HuH-7 (cell line): ENCODE data around the gene CLEC2D.
"Not testable (repeated sequence)": the region's sequence is repeated elsewhere in the genome, so short reads cannot be mapped to it uniquely, and the experiment has no call there.

Experiments used
- DNase-seq: peaks from one replicate; pipeline ENCODE4 v3.0.0; 2011; ENCODE audit warnings: low spot score

Gene CLEC2D

DNA sequence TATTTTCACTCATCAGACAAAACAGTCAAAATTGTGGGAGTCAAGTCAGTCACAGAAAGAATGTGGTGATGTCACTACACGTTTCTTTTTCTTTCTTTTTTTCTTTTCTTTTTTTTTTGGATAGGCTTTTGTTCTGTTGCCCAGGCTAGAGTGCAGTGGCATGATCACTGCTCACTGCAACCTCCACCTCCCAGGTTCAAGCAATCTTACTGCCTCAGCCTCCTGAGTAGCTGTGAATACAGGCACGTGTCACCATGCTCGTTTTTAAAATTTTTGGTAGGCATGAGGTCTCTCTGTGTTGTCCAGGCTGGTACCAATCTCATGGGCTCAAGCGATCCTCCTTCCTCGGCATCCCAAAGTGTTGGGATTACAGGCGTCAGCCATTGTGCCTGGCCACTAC lies 61.1 kb downstream of the CLEC2D start:
- no peak for DNase-seq

DNA sequence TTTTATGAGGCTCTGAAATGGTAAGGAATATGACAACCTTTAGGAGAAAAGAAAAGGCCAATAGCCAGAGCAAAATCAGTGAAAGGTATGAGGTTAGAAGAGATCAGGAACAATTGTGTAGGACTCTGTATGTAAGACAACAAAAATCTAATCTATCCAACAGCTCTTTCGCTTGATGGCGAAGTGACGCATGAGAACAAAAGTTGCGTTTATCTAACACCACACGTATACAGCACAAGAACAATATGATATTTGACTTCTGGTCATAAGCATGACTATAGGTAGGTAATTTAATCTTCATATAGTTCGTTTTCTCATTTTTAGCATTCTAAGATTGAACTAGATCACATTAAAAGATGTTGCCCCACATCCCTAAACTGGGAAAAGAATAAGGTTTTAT lies 61.9 kb downstream of the CLEC2D start:
- no peak for DNase-seq

DNA sequence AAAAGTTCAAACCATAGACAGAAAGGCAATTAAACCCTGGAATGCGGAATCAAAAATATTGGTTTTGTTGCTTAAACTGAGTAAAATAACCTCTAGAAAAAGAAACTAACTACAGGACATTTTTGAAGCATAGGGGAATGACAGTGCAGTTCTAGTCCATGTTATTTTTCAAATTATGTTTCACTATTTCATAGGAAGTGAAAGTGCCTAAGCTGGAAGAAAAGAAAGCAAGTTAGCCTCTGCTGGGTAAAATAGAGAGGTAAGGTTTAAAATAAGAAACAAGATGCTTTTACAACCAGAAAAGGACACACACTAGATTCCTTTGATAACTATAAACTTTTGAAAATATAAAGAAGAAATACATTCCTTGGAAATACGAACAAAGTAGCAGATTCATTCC lies 62.3 kb downstream of the CLEC2D start:
- no peak for DNase-seq

DNA sequence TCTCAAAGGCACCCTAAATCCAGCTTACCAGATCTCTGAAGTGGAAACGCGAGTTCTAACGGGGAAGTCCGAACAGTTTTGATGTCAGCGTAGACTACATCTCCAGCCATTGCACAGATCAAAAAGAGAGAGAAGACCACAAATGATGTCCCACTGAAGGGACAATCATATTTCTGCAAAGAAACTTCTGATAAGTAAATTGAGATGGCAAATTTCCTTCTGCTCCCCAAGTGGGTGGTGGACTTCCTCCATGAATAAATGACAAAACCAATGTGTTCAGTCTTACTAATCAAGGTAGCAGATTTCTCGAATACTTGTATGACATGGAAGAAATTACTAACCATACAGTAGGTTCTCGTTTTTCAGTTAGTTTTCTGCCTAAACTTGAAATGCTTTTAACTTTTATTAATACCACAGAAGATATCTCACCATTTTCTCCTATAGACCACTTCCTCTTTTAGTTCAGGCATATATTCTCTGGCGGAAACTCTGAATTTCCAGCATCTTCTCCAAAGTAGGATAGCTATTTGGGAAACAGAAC lies 63.5 kb downstream of the CLEC2D start, which contains the start of gene CLECL1:
TSS of gene CLECL1 (minus strand) at position 177 of the 541 bp plus-strand sequence.
- DNase-seq, result no peak

DNA sequence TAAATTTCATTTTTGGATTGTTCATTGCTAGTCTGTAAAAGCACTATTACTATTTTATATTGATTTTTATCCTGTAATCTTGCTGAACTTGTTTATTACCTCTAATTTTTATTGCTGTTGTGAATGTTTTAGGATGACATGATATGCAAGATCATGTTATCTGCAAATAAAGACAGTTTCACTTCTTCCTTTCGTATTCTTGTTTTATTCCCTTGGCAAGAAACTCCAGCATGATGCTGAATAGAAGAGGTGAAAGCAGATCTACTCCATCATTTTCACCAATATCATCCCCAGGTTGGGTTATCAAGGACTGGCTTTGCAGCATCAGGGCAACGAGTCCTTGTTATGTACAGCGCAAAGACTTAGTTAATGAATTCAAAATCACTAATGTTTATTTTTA lies 66.1 kb downstream of the CLEC2D start:
- DNase-seq, result no peak

DNA sequence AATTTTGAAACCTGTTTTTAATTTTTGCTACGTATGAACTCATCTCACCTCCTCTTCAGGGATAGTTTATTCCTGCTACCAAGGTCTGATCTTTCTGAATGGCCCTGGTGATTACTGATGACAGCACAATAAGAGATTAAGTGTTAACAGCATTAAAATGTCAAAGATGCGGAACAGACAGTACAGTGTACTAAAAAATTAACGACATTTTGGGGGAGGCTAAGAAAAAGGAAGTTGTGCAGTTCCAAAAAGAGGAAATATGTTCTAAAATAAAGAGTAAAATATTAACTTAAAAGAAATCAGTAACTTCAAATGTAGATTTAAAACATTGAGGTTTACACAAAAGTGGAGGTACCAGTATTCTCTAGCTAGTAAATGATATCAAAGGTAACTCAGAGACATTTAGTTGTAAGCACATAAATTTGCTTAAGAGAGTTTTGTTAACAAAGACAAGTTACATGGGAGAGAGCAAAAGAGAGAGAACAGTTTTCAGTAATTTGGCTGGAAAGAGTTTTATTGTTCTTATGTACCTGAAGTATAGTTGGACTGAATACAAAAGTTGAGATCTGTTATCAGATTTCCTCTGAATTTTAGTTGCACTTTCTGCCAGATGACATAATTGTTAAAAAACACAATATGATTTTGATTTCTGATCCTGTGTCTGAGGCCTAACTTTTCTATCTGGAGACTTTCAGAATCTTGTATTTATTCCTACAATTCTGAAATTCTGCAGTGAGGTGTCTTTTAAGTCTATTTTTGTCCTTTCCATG lies 67.6 kb downstream of the CLEC2D start:
- no peak for DNase-seq

DNA sequence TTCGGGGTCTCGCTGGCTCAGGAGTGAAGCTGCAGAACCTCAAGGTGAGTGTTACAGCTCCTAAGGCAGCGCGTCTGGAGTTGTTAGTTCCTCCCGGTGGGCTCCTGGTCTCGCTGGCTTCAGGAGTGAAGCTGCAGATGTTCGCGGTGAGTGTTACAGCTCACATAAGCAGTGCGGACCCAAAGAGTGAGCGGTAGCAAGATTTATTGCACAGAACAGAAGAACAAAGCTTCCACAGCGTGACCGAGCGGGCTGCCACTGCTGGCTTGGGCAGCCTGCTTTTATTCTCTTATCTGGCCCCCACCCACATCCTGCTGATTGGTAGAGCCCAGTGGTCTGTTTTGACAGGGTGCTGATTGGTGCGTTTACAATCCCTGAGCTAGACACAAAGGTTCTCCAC lies 69.4 kb downstream of the CLEC2D start:
- DNase-seq, result not testable (repeated sequence)

DNA sequence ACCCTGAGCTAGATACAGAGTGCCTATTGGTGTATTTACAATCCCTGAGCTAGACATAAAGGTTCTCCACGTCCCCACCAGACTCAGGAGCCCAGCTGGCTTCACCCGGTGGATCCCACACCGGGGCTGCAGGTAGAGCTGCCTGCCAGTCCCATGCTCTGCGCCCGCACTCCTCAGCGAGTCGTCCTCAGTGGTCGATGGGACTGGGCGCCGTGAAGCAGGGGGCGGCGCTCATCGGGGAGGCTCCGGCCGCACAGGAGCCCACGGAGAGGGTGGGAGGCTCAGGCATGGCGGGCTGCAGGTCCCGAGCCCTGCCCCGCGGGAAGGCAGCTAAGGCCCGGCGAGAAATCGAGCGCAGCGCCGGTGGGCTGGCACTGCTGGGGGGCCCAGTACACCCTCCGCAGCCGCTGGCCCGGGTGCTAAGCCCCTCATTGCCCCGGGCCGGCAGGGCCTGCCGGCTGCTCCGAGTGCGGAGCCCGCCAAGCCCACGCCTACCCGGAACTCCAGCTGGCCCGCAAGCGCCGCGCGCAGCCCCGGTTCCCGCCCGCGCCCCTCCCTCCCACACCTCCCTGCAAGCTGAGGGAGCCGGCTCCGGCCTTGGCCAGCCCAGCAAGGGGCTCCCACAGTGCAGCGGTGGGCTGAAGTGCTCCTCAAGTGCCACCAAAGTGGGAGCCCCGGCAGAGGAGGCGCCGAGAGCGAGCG lies 70.0 kb downstream of the CLEC2D start:
- not testable (repeated sequence) for DNase-seq

DNA sequence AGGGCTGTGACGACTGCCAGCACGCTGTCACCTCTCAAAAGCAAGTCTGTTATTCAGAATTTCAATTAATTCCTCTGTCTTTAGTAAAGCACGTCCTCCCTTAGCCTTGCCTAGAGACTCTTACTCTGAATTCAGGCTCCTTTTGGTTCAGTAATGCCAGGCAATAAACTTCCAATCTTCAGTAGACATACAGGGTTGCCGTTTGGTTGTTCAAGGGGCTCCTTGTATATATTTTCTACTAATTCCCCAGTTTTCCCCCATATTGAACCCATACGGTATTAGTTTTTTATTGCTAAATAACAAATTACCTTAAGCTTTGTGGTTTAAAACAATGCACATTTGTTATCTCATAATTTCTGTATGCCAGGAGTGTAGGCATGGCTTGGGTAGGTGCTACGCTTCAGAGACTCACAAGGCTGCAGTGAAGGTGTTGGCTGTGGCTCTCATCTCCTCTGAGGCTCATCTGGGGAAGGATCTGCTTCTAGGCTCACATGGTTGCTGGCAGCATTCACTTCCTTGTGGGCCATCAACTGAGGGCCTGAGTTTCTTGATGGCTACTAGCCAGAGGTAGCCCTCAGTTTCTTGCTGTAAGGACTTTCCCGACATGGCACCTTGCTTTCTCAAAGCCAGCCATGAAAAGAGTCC lies 70.7 kb downstream of the CLEC2D start:
- no peak for DNase-seq

DNA sequence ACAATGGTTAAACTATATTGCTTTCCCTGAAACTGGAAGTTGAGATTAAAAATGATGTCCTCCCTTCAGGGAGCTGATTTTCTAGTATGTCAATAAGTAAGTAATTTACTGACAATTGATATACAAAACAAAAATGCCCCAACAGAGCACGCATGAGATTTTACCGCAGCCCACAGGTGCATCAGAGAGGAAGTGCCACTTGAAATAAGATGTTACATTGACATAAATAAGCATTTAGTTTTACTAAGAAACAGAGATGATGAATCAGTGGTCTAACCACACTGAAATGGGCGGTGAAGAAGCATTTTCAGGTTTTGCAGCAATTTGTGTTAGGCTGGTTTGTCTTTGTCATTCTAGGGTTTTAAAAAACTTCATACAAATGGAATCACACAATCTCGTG lies 72.2 kb downstream of the CLEC2D start:
- no peak for DNase-seq

DNA sequence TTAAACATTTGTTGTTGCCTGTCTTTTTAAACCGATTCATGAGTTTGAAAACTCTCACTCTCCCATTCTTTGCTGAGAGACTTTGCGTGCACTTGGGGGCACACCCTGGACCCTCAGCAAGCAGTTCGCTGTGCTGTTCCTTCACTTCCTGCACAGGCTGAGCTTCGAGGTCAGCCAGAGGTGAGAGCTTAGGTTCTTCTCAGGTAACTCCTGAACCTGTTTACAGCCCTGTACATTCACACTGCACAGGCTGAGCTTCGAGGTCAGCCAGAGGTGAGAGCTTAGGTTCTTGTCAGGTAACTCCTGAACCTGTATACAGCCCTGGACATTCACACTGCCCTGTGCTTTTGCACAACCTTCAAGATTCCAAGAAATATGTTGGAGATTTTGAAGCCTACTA lies 73.1 kb downstream of the CLEC2D start:
- no peak for DNase-seq

DNA sequence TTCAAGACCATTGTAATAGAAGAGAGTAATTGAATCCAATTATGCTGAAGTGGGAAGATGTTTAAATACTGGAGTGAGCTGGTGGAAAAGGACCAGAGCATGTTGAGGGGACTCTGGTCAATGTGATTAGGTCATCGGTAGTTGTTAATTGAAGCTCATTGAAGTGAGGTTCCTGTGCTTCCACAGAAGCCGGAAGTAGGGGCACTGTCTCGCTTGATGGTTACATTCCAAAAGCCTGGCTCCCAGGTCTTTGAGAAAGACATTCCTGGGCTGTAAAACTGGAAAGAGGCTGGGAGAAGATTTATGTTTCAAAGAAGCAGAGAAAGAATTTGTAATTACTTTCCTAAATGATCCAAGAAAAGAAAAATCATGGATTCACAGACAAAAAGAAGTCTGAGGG lies 75.7 kb downstream of the CLEC2D start:
- DNase-seq, result no peak
